Astrocyte (in vitro differentiated cells and primary cell): ENCODE results near the gene TET2.

Experiments
- EZH2 ChIP-seq: IDR thresholded peaks from 2 replicates; pipeline ENCODE4 v1.6.1; 2012; ENCODE audit warnings: mild to moderate bottlenecking, low read length, inconsistent platforms; ENCODE audit not compliant: insufficient read depth
- TF ChIP-seq, protein P1 (sequence below): IDR thresholded peaks from 2 replicates; pipeline ENCODE4 v1.5.1; 2011; ENCODE audit warnings: low read depth, mild to moderate bottlenecking, inconsistent platforms, low read length, moderate library complexity; ENCODE audit not compliant: insufficient read depth

DNA sequence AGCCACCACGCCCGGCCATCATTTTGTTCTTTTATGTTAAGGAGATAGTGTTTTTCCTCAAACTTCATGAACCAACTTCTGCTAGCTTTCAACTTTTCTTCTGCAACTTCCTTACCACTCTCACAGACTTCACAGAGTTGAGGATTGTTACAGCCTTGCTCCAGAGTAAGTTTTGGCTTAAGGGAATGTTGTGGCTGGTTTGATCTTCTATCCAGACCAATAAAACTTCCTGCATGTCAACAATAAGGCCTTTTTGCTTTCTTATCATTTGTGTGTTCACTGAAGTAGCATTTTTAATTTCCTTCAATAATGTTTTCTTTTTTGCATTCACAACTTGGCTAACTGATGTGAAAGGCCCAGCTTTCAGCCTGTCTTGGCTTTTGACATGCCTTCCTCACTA lies 12.7 kb upstream of the TET2 start:
- TF ChIP-seq, protein P1, sequence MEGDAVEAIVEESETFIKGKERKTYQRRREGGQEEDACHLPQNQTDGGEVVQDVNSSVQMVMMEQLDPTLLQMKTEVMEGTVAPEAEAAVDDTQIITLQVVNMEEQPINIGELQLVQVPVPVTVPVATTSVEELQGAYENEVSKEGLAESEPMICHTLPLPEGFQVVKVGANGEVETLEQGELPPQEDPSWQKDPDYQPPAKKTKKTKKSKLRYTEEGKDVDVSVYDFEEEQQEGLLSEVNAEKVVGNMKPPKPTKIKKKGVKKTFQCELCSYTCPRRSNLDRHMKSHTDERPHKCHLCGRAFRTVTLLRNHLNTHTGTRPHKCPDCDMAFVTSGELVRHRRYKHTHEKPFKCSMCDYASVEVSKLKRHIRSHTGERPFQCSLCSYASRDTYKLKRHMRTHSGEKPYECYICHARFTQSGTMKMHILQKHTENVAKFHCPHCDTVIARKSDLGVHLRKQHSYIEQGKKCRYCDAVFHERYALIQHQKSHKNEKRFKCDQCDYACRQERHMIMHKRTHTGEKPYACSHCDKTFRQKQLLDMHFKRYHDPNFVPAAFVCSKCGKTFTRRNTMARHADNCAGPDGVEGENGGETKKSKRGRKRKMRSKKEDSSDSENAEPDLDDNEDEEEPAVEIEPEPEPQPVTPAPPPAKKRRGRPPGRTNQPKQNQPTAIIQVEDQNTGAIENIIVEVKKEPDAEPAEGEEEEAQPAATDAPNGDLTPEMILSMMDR = no peak
- no peak for TF ChIP-seq EZH2
